Mesendoderm (in vitro differentiated cells): ENCODE data around the gene TF.

Source experiments
- DNase-seq: peaks from one replicate; pipeline ENCODE4 v3.0.0; 2013
- H2AK5ac ChIP-seq: 2 replicates; pipeline ENCODE4 v1.6.1; 2013; ENCODE audit warnings: low read length, inconsistent platforms
- H2BK120ac ChIP-seq: 2 replicates; pipeline ENCODE4 v1.6.1; 2013; ENCODE audit warnings: low read depth, mild to moderate bottlenecking, low read length, moderate library complexity, mixed read lengths
- H2BK15ac ChIP-seq: replicated peaks from 2 replicates; pipeline ENCODE4 v1.6.1; 2013; ENCODE audit warnings: low read depth, mild to moderate bottlenecking, moderate library complexity
- H2BK5ac ChIP-seq: 2 replicates; pipeline ENCODE4 v1.6.1; 2013; ENCODE audit warnings: low read length, inconsistent platforms
- H3K18ac ChIP-seq: 2 replicates; pipeline ENCODE4 v1.6.1; 2013; ENCODE audit warnings: mild to moderate bottlenecking, low read length, mixed read lengths
- H3K23ac ChIP-seq: one replicate; pipeline ENCODE4 v1.6.1; 2013; ENCODE audit warnings: low read length
- H3K27ac ChIP-seq: 2 replicates; pipeline ENCODE4 v1.5.1; 2013; ENCODE audit warnings: low read depth, mild to moderate bottlenecking, inconsistent platforms, low read length, moderate library complexity
- H3K27me3 ChIP-seq: 2 replicates; pipeline ENCODE4 v1.6.1; 2013; ENCODE audit warnings: low read length, control low read depth, mild to moderate bottlenecking, inconsistent platforms; ENCODE audit not compliant: insufficient read depth, poor library complexity
- H3K36me3 ChIP-seq: 2 replicates; pipeline ENCODE4 v1.6.1; 2013; ENCODE audit warnings: low read length, inconsistent platforms; ENCODE audit not compliant: control insufficient read depth, insufficient read depth
- H3K4ac ChIP-seq: one replicate; pipeline ENCODE4 v1.6.1; 2013; ENCODE audit warnings: low read depth, mild to moderate bottlenecking, low read length, moderate library complexity
- H3K4me1 ChIP-seq: 2 replicates; pipeline ENCODE4 v1.6.1; 2013; ENCODE audit warnings: low read depth, low read length, inconsistent platforms; ENCODE audit not compliant: control insufficient read depth
- H3K4me2 ChIP-seq: 2 replicates; pipeline ENCODE4 v1.6.1; 2013; ENCODE audit warnings: low read length
- H3K4me3 ChIP-seq: 2 replicates; pipeline ENCODE4 v1.5.1; 2013; ENCODE audit warnings: mild to moderate bottlenecking, low read length
- H3K56ac ChIP-seq: one replicate; pipeline ENCODE4 v1.6.1; 2013; ENCODE audit warnings: low read length
- H3K79me1 ChIP-seq: 2 replicates; pipeline ENCODE4 v1.6.1; 2013; ENCODE audit warnings: low read length, inconsistent platforms
- H3K79me2 ChIP-seq: 2 replicates; pipeline ENCODE4 v1.6.1; 2013; ENCODE audit warnings: mild to moderate bottlenecking, low read length; ENCODE audit not compliant: control insufficient read depth, insufficient read depth
- H3K9ac ChIP-seq: 2 replicates; pipeline ENCODE4 v1.6.1; 2013; ENCODE audit warnings: low read length, inconsistent platforms
- H4K5ac ChIP-seq: one replicate; pipeline ENCODE4 v1.6.1; 2013; ENCODE audit warnings: low read length
- H4K8ac ChIP-seq: one replicate; pipeline ENCODE4 v1.6.1; 2013; ENCODE audit warnings: low read depth, mild to moderate bottlenecking, control low read depth, low read length, moderate library complexity
- WGBS: extraction: QIAGEN DNeasy Blood & Tissue Kit; methylation state at CpG from one replicate; pipeline ENCODE4 v1.1.7; 2013; ENCODE audit warnings: low lambda C conversion rate, missing lambda C conversion rate; ENCODE audit not compliant: insufficient coverage; ENCODE audit errors: extremely low coverage; 5-methylcytosine and 5-hydroxymethylcytosine counted together

Gene TF

DNA sequence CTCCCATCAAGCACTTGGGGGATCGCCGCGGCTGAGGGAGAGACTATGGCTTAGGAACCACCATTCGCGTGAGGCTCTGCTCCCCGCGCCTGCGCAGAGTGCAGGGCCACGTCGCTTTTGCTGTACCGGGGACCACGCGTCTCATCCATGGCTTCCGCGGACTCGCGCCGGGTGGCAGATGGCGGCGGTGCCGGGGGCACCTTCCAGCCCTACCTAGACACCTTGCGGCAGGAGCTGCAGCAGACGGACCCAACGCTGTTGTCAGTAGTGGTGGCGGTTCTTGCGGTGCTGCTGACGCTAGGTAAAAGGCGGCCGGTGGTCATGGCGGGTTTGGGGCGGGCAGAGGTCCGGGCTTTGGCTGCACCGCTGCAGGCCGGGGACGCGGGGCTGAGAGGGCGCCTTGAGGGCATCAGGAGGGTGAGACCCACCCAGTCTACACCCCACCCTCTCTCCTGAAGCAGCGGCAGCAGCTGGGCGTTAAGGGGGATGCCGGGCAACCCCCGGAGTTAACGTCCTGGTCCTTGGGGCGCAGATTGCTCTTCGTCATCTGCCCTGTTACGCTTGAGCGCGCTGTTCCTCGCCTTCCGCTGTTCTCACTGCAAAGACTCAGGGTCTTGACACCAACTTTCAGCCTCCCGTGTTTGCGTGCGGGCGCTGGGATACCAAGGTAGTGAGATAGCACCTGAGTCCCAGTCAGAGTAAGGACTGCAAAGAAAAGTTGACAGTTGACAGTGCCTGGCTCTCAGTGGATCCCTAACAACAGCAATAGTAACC is 59.7 kb downstream of the TF start, which contains the start of gene SRPRB:
SRPRB (plus strand) TSS at position 114 of the 774 bp plus-strand sequence; CDS start at position 148, 34 bp downstream.
- H3K36me3 ChIP-seq = no peaks in the 10 kb centered on the region
- H4K5ac ChIP-seq = no peak within 1 kb of the TSS
- no peaks in the 10 kb centered on the region for H3K27me3 ChIP-seq
- H3K27ac ChIP-seq = no peak within 1 kb of the TSS
- no peak within 1 kb of the TSS for H2BK120ac ChIP-seq
- no peak within 1 kb of the TSS for H4K8ac ChIP-seq
- H3K79me1 ChIP-seq = peaks cover 6% of the 10 kb centered on the region
- H3K4me2 ChIP-seq = peak within 1 kb of the TSS; percentile 96
- no peak within 1 kb of the TSS for H2AK5ac ChIP-seq
- H3K23ac ChIP-seq = no peak within 1 kb of the TSS
- H3K18ac ChIP-seq = no peak within 1 kb of the TSS
- H3K79me2 ChIP-seq = peaks cover 3% of the 10 kb centered on the region
- peak within 1 kb of the TSS; percentile 82 for H3K4me3 ChIP-seq
- no peak within 1 kb of the TSS for H2BK15ac ChIP-seq
- DNase-seq = peak; percentile 96
- peak within 1 kb of the TSS; percentile 29 for H3K4ac ChIP-seq
- H3K9ac ChIP-seq = peak within 1 kb of the TSS; percentile 81
- peak within 1 kb of the TSS; percentile 97 for H3K56ac ChIP-seq
- peaks cover 1% of the 10 kb centered on the region for H3K4me1 ChIP-seq
- WGBS = no CpG with 5 or more reads among the region's 53 CpGs
- no peak within 1 kb of the TSS for H2BK5ac ChIP-seq

DNA sequence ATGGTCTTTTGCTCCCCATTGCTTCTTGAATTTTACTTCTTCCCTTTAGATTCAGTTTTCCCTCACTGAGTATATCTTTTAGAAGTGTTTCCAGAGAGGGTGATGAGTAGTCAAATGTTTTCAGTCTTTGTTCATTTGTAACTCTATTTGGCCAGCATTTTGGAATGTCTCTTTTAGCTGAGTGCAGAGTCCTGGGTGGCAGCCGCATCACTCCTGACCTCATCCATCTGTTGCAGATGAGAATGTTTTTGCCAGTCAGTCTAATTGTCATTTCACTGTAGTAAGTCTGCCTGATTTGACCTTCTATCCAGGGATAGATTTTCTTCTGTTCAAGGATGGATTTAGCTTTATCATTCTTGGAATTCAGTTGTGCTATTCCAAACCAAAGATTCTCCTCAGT is 66.7 kb downstream of the TF start:
- Histone ChIP-seq H3K27me3 (no peaks in the 10 kb centered on the region), H3K18ac (no peak overlapping the region), H3K27ac (no peak overlapping the region), H4K5ac (no peak overlapping the region), H3K79me2 (no peaks in the 10 kb centered on the region), H3K4ac (no peak overlapping the region), H2BK120ac (no peak overlapping the region), H3K9ac (no peak overlapping the region), H4K8ac (no peak overlapping the region), H3K79me1 (peaks cover 4% of the 10 kb centered on the region), H3K36me3 (peaks cover 2% of the 10 kb centered on the region), H3K23ac (no peak overlapping the region), H2BK15ac (no peak overlapping the region), H3K4me3 (no peak overlapping the region), H3K56ac (no peak overlapping the region), H2AK5ac (no peak overlapping the region), H3K4me2 (no peak overlapping the region), H3K4me1 (no peaks in the 10 kb centered on the region), H2BK5ac (no peak overlapping the region)
- no CpG with 5 or more reads among the region's 1 CpG for WGBS
- DNase-seq = no peak

DNA sequence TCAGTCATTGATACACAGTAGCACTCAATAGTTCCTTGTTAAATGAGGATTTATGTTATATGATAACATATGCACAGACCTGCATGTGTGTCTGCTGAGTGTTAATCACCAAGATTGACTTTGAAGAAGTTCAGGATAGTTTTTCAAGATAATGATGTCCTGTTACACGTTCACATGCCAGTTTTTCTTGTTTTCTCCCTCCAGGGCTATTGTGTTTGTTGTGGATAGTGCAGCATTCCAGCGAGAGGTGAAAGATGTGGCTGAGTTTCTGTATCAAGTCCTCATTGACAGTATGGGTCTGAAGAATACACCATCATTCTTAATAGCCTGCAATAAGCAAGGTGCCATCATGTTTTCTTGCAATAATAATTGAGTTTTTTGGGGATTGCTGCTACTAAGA is 69.2 kb downstream of the TF start:
- Histone ChIP-seq H3K23ac (no peak overlapping the region), H3K4ac (no peak overlapping the region), H3K4me3 (no peak overlapping the region), H3K79me2 (no peaks in the 10 kb centered on the region), H3K18ac (no peak overlapping the region), H4K8ac (no peak overlapping the region), H3K27ac (no peak overlapping the region), H4K5ac (no peak overlapping the region), H2BK120ac (no peak overlapping the region), H2BK5ac (no peak overlapping the region), H2AK5ac (no peak overlapping the region), H3K4me2 (no peak overlapping the region), H3K36me3 (peaks cover 5% of the 10 kb centered on the region), H3K56ac (no peak overlapping the region), H3K4me1 (no peaks in the 10 kb centered on the region), H3K27me3 (no peaks in the 10 kb centered on the region), H3K9ac (no peak overlapping the region), H2BK15ac (no peak overlapping the region), H3K79me1 (peaks cover 2% of the 10 kb centered on the region)
- WGBS = no CpG with 5 or more reads among the region's 2 CpGs
- no peak for DNase-seq

GRCh38 chr3:133820129-133820528 is 73.9 kb downstream of the TF start:
- WGBS = no CpG with 5 or more reads among the region's 4 CpGs
- no peak overlapping the region for H3K9ac ChIP-seq
- H4K8ac ChIP-seq = no peak overlapping the region
- H3K27me3 ChIP-seq = no peaks in the 10 kb centered on the region
- no peak overlapping the region for H3K4ac ChIP-seq
- H3K23ac ChIP-seq = no peak overlapping the region
- peaks cover 5% of the 10 kb centered on the region for H3K36me3 ChIP-seq
- H3K4me3 ChIP-seq = no peak overlapping the region
- H3K27ac ChIP-seq = no peak overlapping the region
- H2BK5ac ChIP-seq = no peak overlapping the region
- no peak overlapping the region for H3K4me2 ChIP-seq
- DNase-seq = no peak
- no peak overlapping the region for H4K5ac ChIP-seq
- H2BK15ac ChIP-seq = no peak overlapping the region
- H3K18ac ChIP-seq = no peak overlapping the region
- no peaks in the 10 kb centered on the region for H3K79me1 ChIP-seq
- peaks cover 4% of the 10 kb centered on the region for H3K4me1 ChIP-seq
- H2BK120ac ChIP-seq = no peak overlapping the region
- H3K56ac ChIP-seq = no peak overlapping the region
- no peak overlapping the region for H2AK5ac ChIP-seq
- H3K79me2 ChIP-seq = no peaks in the 10 kb centered on the region

DNA sequence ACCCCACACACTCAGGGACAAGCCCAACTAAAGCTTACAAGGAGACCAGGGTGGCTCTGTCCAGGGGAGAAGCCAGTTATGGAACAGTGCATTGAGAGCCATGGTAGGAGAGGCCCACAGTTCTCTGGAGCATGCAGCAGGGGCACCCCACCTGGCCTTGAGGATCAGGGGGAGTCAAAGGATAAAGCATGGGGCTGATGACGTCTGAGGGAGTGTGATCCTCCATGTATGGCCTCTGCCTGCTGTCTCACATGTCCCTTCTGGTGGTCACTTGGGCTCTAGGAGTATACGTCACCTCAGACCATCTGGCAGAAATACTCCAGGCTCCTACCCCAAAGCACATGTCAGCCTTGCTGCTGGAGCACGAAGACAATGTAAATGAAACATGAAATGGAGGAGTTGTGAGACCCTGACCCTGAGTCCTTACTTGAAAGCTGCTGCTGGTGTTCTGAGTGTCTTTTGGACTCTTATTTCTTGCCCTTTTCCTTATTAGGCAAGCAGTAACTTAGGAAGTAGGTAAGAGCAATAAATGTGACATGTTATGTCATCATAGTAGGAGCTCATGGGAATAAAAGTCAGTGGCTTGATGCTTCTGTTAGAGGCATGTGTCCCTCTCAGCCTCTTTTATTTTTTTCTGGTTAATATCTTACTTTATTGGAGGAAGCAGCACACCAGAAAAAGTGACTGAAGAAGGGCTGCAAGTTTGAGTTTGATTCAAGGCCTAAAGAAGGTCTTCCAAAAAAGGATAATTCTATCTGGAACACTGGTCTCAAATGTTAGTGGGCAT is 74.9 kb downstream of the TF start:
- no peak overlapping the region for H3K18ac ChIP-seq
- WGBS = no CpG with 5 or more reads among the region's 3 CpGs

More for the DNA sequence above, 74.9 kb downstream of the TF start:
- Histone ChIP-seq H4K8ac (no peak overlapping the region), H2BK120ac (no peak overlapping the region), H3K4ac (no peak overlapping the region), H3K9ac (no peak overlapping the region), H3K4me2 (no peak overlapping the region), H3K27ac (no peak overlapping the region), H3K56ac (no peak overlapping the region), H3K4me1 (peaks cover 4% of the 10 kb centered on the region), H2AK5ac (no peak overlapping the region), H3K27me3 (no peaks in the 10 kb centered on the region), H3K79me2 (no peaks in the 10 kb centered on the region), H2BK5ac (no peak overlapping the region), H4K5ac (no peak overlapping the region), H3K79me1 (no peaks in the 10 kb centered on the region), H3K36me3 (peaks cover 5% of the 10 kb centered on the region), H3K4me3 (no peak overlapping the region), H2BK15ac (no peak overlapping the region), H3K23ac (no peak overlapping the region)
- no peak for DNase-seq
